Neural progenitor cell (in vitro differentiated cells): ENCODE results near the gene SLC25A18.

Experiments
- CTCF ChIP-seq: fragments of 200-600 bp; sonication (generic); IDR thresholded peaks from 2 replicates; pipeline ENCODE4 v1.5.1; 2017; ENCODE audit warnings: antibody characterized with exemption, mild to moderate bottlenecking
- EZH2 ChIP-seq: fragments of 200-600 bp; sonication (generic); IDR thresholded peaks from 2 replicates; pipeline ENCODE4 v1.6.1; 2017; ENCODE audit warnings: antibody characterized with exemption, mild to moderate bottlenecking, moderate library complexity

- TF ChIP-seq CTCF (no peak), EZH2 (no peak)
These were observed 18.3 kb downstream of the SLC25A18 start for GRCh38 chr22:17581631-17582030.
